Retina (tissue), 1 donor: ENCODE data around the gene TNFRSF9.

ENCODE experiments used
- DNase-seq: peaks from one replicate; pipeline ENCODE4 v3.0.0-alpha.2; 2016

TNFRSF9 gene

GRCh38 chr1:7868070-7868780 is 72.4 kb downstream of the TNFRSF9 start:
- DNase-seq, result no peak

- no peak for DNase-seq
Observed at GRCh38 chr1:7865978-7866377, 74.7 kb downstream of the TNFRSF9 start.
